ENCODE measurements around the gene CDK3. TPM values are rescaled to one million over a fixed set of nuclear protein-coding genes. Genes with fewer than 3 reads are reported as not detected.

Gene CDK3
- total RNA-seq, 1 experiment from 2014 or later, result 7.1 TPM

GRCh38 chr17:76022973-76023899 is 22.6 kb downstream of the CDK3 start:
- peaks cover 15 to 28% of the 10 kb centered on the region in 2 experiments for H3K4me1 ChIP-seq (ENCODE audit: control insufficient read depth in 1 of 2, insufficient read depth in 2 of 2, low read length in 2 of 2)
- H3K4me2 ChIP-seq (ENCODE audit: low read length), result no peak overlapping the region
- no peaks in the 10 kb centered on the region for H3K9me2 ChIP-seq (ENCODE audit: insufficient read depth)
- H3K27me3 ChIP-seq (ENCODE audit: insufficient read depth, low read length), result no peaks in the 10 kb centered on the region
- ChIA-PET RAD21 (ENCODE audit: low non-redundant PET in 1 of 2, low total read pairs in 2 of 2, uncharacterized antibody in 2 of 2, unreplicated experiment in 2 of 2) (interaction anchor here in 1 of 2 experiments (0.5 kb wide), 1 partner anchor 260 kb away, joined by 3 read pairs; no protein-coding TSS in a partner anchor), POLR2A (no interaction called here), CTCF (no interaction called here)
- no peak overlapping the region for H2AFZ ChIP-seq (ENCODE audit: low read depth, low read length, poor library complexity, severe bottlenecking)
- H3K36me3 ChIP-seq (ENCODE audit: control insufficient read depth in 1 of 2, insufficient read depth in 2 of 2, low read length in 2 of 2), result peaks cover 24 to 25% of the 10 kb centered on the region in 2 experiments
- TF ChIP-seq, protein P1, sequence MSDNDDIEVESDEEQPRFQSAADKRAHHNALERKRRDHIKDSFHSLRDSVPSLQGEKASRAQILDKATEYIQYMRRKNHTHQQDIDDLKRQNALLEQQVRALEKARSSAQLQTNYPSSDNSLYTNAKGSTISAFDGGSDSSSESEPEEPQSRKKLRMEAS (IDR thresholded peaks at IDR 0.05), result no peak
- TF ChIP-seq SRF (IDR thresholded peaks at IDR 0.05; ENCODE audit: low read depth) (no peak), TCF7L2 (IDR thresholded peaks at IDR 0.05; ENCODE audit: borderline replicate concordance, extremely low read depth, insufficient read depth, insufficient read length) (no peak), FOSL1 (IDR thresholded peaks at IDR 0.05; ENCODE audit: low read depth) (no peak)
- no TSS peak for BruUV-seq (replicated peaks)
- intact Hi-C loops (cut with micrococcal nuclease), result no loop called here
- no peaks in the 10 kb centered on the region for H3K9me3 ChIP-seq (ENCODE audit: control insufficient read depth in 1 of 2, insufficient read depth in 1 of 2, low read depth in 1 of 2, low read length in 2 of 2)
- peak overlapping the region; percentile 11; the same call in 1 of the 2 replicates for H3K27ac ChIP-seq (ENCODE audit: low read depth, low read length)
- H3K4me3 ChIP-seq (replicated peaks in 1 of 2; ENCODE audit: low read depth in 1 of 2, low read length in 2 of 2), result no peak overlapping the region
- no peaks in the 10 kb centered on the region for H4K20me1 ChIP-seq (ENCODE audit: insufficient read depth)
- peaks cover 36% of the 10 kb centered on the region for H3K79me2 ChIP-seq (ENCODE audit: insufficient read depth, low read length)
- no peak for ATAC-seq
- H3K9ac ChIP-seq (ENCODE audit: low read length), result no peak overlapping the region
- DNase-seq (ENCODE audit: low read depth, low spot score), result no peak

GRCh38 chr17:76023900-76024237 is 23.2 kb downstream of the CDK3 start:
- ATAC-seq, result no peak
- Histone ChIP-seq H3K4me2 (ENCODE audit: low read length) (no peak overlapping the region), H3K27ac (ENCODE audit: low read depth, low read length) (peak overlapping the region; percentile 11; the same call in 1 of the 2 replicates), H3K9ac (ENCODE audit: low read length) (no peak overlapping the region), H3K4me3 (replicated peaks in 1 of 2; ENCODE audit: low read depth in 1 of 2, low read length in 2 of 2) (no peak overlapping the region), H3K9me2 (ENCODE audit: insufficient read depth) (no peaks in the 10 kb centered on the region), H3K9me3 (ENCODE audit: control insufficient read depth in 1 of 2, insufficient read depth in 1 of 2, low read depth in 1 of 2, low read length in 2 of 2) (no peaks in the 10 kb centered on the region), H2AFZ (ENCODE audit: low read depth, low read length, poor library complexity, severe bottlenecking) (no peak overlapping the region), H3K27me3 (ENCODE audit: insufficient read depth, low read length) (no peaks in the 10 kb centered on the region), H4K20me1 (ENCODE audit: insufficient read depth) (no peaks in the 10 kb centered on the region), H3K36me3 (ENCODE audit: control insufficient read depth in 1 of 2, insufficient read depth in 2 of 2, low read length in 2 of 2) (peaks cover 18 to 24% of the 10 kb centered on the region in 2 experiments), H3K4me1 (ENCODE audit: control insufficient read depth in 1 of 2, insufficient read depth in 2 of 2, low read length in 2 of 2) (peaks cover 21 to 35% of the 10 kb centered on the region in 2 experiments), H3K79me2 (ENCODE audit: insufficient read depth, low read length) (peaks cover 36% of the 10 kb centered on the region)
- BruUV-seq (replicated peaks), result no TSS peak
- intact Hi-C loops (cut with micrococcal nuclease), result no loop called here
- ChIA-PET POLR2A (no interaction called here), CTCF (no interaction called here), RAD21 (ENCODE audit: low non-redundant PET in 1 of 2, low total read pairs in 2 of 2, uncharacterized antibody in 2 of 2, unreplicated experiment in 2 of 2) (interaction anchor here in 1 of 2 experiments (0.6 kb wide), 1 partner anchor 152 kb away, joined by 3 read pairs; no protein-coding TSS in a partner anchor)
- no peak for DNase-seq (ENCODE audit: low read depth, low spot score)
- no peak for TF ChIP-seq CEBPB (IDR thresholded peaks at IDR 0.05; ENCODE audit: low read depth)
- TF ChIP-seq, protein P2, sequence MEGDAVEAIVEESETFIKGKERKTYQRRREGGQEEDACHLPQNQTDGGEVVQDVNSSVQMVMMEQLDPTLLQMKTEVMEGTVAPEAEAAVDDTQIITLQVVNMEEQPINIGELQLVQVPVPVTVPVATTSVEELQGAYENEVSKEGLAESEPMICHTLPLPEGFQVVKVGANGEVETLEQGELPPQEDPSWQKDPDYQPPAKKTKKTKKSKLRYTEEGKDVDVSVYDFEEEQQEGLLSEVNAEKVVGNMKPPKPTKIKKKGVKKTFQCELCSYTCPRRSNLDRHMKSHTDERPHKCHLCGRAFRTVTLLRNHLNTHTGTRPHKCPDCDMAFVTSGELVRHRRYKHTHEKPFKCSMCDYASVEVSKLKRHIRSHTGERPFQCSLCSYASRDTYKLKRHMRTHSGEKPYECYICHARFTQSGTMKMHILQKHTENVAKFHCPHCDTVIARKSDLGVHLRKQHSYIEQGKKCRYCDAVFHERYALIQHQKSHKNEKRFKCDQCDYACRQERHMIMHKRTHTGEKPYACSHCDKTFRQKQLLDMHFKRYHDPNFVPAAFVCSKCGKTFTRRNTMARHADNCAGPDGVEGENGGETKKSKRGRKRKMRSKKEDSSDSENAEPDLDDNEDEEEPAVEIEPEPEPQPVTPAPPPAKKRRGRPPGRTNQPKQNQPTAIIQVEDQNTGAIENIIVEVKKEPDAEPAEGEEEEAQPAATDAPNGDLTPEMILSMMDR (IDR thresholded peaks at IDR 0.05 in 2 of 3, conservative IDR thresholded peaks at IDR 0.05 in 1 of 3; ENCODE audit: borderline replicate concordance in 1 of 3, insufficient read depth in 1 of 3, low read depth in 2 of 3, low read length in 2 of 3), result no peak
- no peak for TF ChIP-seq ELF1 (IDR thresholded peaks at IDR 0.05; ENCODE audit: borderline replicate concordance, low read depth)
- TF ChIP-seq SRF (IDR thresholded peaks at IDR 0.05; ENCODE audit: low read depth), result no peak
- no peak for TF ChIP-seq FOSL1 (IDR thresholded peaks at IDR 0.05; ENCODE audit: low read depth)
- TF ChIP-seq ZBTB33 (IDR thresholded peaks at IDR 0.05; ENCODE audit: extremely low read depth, insufficient replicate concordance, low read length), result no peak
- no peak for TF ChIP-seq EGR1 (IDR thresholded peaks at IDR 0.05; ENCODE audit: low read depth)
